Measurements from ENCODE around the gene RNU1-2. TPM values are rescaled to one million over a fixed set of nuclear protein-coding genes. Genes with fewer than 3 reads are reported as not detected.

The RNU1-2 gene
- total RNA-seq: under 0.01 TPM

GRCh38 chr1:16895598-16896315 lies at the start of gene RNU1-2:
Gene RNU1-2 (plus strand): TSS chr1:16895980.

GRCh38 chr1:16921391-16922185 lies 25.8 kb downstream of the RNU1-2 start, which contains the start of gene CROCC:
Gene CROCC (plus strand): TSS chr1:16921931. CDS start chr1:16922019, 88 bp downstream.

Small RNA genes lying within 50 kb of the gene (small RNA-seq; reads per million reads assigned to genes)
- not detected for gene MIR3675
- not detected for gene RNU1-2
- not detected for gene RNU1-5P

Other genes starting within 250 kb of the RNU1-2 start
- under 0.01 TPM for gene RNU1-3, start 229.0 kb upstream of the RNU1-2 start, total RNA-seq
- under 0.01 TPM for gene RNU1-4, start 155.5 kb upstream of the RNU1-2 start, total RNA-seq
- gene CROCC, start 26.0 kb downstream of the RNU1-2 start, total RNA-seq: 21.7 TPM
- 7.4 TPM for gene MFAP2, start 84.6 kb downstream of the RNU1-2 start, total RNA-seq
- gene ATP13A2, start 115.9 kb downstream of the RNU1-2 start, total RNA-seq: 178 TPM
- 87.9 TPM for gene SDHB, start 158.1 kb downstream of the RNU1-2 start, total RNA-seq
- gene PADI2, start 223.5 kb downstream of the RNU1-2 start, total RNA-seq: 3.5 TPM